HG02610 (cell line): ENCODE measurements around the gene IL21.
A peak's percentile ranks its signal among the peaks of the same experiment; 100 is the strongest.

ENCODE experiments used
- ATAC-seq: cut with Tn5 transposase; IDR thresholded peaks from one replicate; pipeline ENCODE4 v1.9.1; 2021; ENCODE audit warnings: mild to moderate bottlenecking, moderate library complexity; ENCODE audit not compliant: unreplicated experiment

IL21 gene

GRCh38 chr4:122635205-122635604 is 14.3 kb upstream of the IL21 start:
- ATAC-seq, result no peak

- no peak for ATAC-seq
Observed at GRCh38 chr4:122633211-122633610, 12.3 kb upstream of the IL21 start.

DNA sequence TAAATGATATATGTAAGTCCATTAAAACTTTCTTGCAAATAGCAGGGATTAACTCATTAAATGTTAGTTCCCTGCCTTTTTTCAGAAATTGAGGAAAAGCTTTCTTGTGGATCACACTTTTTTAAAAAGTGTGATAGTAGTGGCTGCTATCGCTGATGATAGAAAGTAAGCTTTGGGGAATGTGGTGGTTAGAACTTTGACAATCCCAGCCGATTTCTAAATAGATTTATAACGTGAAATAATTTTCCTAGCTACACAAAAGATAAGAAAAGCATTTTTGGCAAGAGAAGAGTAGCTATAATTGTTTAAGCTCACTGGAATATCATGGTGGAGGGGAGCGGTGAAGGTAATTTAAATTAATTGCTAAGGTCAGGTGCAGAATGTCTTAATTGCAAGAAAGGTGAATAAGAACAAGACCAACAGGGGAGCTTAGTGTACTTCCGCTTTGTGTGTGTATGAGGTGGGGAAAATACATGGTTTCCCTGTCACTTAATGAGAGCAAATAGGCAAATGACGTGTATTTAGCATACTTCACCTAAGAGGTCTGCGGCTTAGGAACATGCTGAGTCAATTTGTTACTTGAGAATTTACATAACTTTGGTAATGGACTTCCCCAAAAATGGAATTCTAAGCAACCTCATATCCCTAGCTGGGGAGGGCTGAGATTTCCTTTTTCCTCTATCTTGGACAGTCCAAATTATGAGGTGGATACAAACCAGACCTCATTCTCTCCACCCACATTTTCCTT is 11.7 kb upstream of the IL21 start:
- ATAC-seq, result peak; percentile 84

DNA sequence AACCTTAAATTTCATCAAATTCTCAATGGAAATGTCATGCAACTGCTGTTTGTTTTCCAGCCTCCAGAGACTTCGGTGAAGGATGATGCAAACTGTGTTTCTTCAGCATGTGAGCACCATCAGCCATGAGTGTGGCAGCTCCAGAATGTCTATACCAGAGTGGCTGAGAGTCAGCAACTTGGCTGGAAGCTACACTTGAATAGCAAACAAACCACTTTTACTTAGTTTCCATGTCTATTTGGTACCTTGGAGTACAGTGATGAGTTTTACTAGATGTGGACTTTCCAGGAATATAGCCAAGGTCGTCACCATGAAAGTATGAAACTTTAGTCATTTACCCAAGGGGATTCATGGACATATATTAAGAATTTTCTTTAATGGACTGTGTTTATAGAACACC is 4.3 kb upstream of the IL21 start:
- no peak for ATAC-seq

DNA sequence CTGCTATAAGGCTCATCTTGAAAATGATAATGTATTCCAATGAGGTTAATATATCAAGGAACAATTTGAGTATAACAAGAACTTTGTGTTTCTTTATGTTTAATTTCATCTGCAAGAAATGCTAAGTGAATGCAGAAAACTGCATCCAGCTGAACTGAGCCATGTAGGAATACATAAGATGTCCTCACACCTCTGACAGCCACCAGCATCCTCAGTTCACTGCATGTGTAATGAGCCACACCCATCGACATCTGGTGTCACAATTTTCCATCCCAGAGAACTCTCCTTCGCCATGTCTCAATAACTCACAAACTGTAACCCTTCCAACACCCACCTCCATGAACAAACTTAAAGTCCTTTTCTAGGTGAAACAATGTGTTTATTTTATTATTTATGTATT is 3.3 kb upstream of the IL21 start:
- no peak for ATAC-seq

- no peak for ATAC-seq
Observed at GRCh38 chr4:122623637-122624166, 2.8 kb upstream of the IL21 start.

DNA sequence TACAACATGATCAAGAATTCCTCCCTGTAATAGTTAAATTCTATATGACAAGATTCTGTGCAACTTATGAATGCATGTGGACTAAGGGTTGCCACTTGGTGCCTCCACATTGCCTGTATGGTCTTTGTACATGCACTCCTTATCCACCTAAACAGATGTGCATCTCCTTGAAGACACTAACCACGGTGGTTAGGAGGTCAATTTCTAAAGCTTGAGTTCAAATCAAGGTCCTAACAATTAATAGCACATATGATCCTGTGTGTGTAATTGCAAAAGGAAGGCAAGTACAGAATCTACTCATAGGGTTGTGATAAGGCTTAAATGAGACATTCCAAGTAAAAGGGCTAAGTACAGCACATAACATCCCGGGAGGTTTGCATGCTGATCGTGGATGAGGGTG is 1.5 kb upstream of the IL21 start:
- ATAC-seq, result no peak

DNA sequence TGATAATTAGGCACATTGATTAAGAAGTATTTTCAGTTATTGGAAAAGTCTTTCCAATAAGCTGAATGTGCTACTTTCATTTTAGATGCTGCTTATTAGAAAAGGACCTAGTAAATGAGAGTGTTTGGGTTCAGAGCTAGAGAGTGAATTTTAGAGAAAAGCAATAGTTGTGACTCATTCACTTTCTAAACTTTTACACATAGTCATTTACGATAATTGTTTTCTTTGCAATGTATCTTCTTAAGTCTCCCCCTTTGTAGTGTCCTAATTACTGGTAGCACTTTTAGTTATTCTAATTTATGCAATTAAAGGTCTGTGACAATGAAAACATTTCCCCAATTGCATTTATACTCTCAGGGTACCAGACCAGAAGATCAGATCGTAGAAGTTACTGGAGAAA is 1.3 kb downstream of the IL21 start:
- ATAC-seq, result no peak

GRCh38 chr4:122617597-122618593 is 3.0 kb downstream of the IL21 start:
- ATAC-seq, result no peak

DNA sequence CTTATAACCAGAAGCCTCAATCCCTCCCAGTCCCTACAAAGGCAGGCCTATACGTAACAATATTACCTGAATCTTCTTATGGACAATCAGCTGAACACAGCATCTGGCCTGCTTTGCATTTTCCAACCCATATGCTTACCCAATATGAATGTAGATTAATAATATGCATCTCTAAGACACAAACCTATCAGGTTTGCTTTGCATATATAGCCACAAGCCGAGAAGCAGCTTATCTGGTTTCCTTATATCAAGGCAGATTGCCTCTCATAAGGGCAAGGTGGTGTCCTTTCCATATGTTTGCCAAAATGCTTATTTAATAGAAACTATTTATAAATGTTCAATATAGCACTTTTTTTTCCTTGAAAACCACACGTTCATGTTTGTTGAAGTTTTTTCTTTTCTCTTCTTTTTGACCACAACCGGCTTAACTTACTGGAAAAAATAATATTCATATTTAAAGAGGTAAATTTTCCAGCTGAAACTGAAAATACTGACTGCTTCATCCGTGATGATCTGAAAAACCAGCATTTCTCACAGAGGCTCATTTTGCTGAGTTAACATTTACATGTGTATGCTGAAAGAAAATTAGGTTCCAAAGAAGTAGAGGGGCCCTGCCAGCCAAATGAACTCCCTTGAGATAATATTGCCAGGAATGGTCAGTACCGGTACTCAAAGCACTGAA is 3.8 kb downstream of the IL21 start:
- ATAC-seq, result no peak

- no peak for ATAC-seq
Observed at GRCh38 chr4:122614621-122615020, 6.2 kb downstream of the IL21 start.

DNA sequence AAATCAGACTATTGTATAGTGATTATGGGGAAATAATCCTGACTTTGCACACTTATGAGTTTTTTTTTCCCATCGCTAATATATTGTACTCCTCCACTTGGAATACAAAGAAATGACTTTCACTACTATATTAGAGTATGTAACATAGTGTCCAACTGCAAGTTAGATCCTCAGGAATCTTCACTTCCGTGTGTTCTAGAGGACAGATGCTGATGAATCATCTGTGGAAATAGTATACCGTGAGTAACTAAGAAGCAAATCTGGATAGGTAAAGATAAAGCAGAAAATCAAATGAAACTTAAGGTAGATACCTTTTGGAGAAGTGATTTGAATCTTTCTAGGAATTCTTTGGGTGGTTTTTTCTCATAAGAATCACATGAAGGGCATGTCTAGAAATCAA is 8.3 kb downstream of the IL21 start:
- no peak for ATAC-seq

DNA sequence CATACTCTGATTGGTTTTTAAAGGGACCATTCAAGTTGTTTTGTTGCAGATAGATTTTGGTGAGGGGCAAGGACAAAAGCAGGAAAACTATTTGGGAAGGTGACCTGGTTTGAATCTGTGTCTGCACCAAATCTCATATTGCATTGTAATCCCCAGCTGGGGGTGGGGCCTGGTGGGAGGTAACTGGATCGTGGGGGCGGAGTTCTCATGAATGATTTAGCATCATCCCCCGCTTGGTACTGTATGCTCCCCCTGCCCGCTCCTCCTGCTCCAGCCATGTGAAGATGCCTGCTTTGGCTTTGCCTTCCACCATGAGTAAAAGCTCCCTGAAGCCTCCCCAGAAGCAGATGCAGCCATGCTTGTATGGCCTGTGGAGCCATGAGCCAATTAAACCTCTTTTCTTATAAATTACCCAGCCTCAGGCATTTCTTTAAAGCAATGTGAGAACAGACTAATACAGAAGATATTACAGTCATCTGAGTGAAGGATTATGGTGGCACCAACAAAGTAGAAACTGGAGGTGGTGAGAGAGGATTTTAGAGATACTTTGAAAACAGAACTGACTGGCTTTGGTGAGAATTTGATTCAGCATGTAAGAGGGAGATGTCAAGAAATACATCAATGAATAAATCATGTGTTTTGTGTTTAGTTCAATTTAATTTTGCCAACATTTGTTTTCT is 14.4 kb downstream of the IL21 start:
- no peak for ATAC-seq

- ATAC-seq, result no peak
Observed at GRCh38 chr4:122604146-122604545, 16.7 kb downstream of the IL21 start.

- ATAC-seq, result no peak
Observed at GRCh38 chr4:122603156-122603574, 17.7 kb downstream of the IL21 start.

- ATAC-seq, result peak; percentile 58
Observed at GRCh38 chr4:122602277-122603142, 18.4 kb downstream of the IL21 start.

DNA sequence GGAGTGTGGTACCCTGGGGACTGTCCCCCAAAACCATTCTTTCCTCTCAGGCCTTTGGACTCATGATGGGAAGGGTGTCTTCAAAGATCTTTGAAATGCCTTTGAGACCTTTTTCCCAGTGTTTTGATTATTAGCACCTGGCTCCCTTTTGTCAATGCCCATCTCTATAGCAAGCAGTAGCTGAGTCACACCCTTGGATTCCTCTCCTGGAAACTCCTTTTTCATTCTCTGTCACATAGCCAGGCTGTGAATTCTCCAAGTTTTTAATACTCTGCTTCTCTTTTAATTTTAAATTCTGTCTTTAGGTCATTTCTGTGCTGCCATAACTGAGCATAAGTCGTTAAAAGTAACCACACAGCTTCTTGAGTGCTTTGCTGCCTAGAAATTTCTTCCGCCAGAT is 29.7 kb downstream of the IL21 start:
- ATAC-seq, result no peak

GRCh38 chr4:122588453-122589238 is 32.2 kb downstream of the IL21 start:
- peak; percentile 29 for ATAC-seq

DNA sequence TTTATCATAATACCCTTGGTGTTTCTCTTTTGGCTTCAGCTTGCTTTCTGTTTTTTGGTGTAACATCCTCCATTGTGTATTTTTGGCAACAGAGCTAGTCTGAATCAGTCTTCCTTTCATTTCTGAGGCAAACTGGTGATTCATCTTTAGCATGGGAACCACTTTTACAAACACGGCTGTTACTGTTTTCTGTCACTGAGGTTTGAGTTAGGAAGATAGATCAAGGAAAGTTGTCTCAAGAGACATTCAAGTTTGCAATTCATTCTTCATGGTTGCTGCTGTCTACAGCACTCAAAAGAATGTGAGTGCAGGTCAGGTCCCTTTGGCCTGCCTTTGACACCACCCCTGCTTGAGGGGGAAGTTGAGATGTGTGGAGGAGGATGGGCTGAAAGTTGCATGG is 36.3 kb downstream of the IL21 start:
- ATAC-seq, result peak; percentile 92
